Measurements from ENCODE around the gene NR2C2.

The NR2C2 gene

GRCh38 chr3:15023719-15024118 lies 76.3 kb downstream of the NR2C2 start:
- DNase-seq (ENCODE audit: low read depth) = no peak

DNA sequence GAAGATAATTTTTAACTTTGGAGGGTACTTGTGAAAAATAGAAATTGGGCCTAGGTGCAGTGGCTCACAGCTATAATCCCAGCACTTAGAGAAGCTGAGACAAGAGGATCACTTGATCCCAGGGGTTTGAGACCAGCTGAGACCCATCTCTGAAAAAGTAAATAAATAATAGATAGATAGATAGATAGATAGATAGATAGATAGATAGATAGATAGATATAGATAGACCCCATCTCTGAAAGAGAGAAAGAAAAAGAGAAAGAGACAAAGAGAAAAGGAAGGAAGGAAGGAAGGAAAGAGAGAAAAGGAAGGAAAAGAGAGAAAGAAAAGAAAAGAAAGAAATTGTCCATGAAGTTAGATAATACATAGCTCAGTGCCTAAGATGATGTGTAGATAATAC lies 82.2 kb downstream of the NR2C2 start:
- no peak for DNase-seq (ENCODE audit: low read depth)

- DNase-seq (ENCODE audit: low read depth) = no peak
Observed at GRCh38 chr3:15032650-15033049, 85.3 kb downstream of the NR2C2 start.

DNA sequence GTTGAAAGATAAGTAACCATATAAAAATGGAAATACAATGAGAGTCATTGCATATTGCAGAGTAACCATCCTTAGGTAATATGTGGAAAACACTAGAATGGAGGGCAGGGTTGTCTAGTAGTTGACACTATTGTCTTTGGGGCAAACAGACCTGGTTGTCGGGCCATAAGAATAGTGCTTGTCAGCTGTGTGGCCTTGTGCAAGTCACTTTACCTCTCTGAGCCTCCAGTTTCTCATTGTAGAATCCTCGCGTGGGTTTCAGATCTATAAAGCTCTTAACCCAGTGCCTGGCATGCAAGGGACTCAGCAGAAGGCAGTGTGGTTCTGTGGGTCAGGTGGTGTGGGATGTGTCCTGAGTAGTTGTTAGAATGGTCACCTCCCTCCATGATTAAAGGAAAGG lies 85.7 kb downstream of the NR2C2 start:
- no peak for DNase-seq (ENCODE audit: low read depth)

GRCh38 chr3:15038306-15038705 lies 90.9 kb downstream of the NR2C2 start:
- DNase-seq (ENCODE audit: low read depth) = no peak

DNA sequence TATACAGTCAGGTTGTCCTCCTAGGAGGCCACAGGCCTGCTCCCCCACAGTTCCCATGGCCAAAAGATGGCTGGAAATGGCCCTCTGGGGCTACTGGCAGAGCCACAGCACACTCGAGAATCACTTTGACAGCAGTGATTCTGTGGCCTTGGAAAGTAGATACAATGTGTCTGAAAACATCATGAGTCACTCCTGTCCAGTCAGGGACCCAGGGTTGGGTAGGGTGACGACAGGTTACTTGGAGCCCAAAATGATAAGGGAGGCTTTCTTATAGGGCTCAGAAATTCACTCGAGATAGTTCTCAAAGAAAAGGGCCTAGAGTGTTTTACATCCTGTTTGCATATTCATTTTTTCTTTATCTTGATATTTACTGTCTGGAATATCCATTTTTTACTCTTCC lies 93.5 kb downstream of the NR2C2 start:
- no peak for DNase-seq (ENCODE audit: low read depth)

DNA sequence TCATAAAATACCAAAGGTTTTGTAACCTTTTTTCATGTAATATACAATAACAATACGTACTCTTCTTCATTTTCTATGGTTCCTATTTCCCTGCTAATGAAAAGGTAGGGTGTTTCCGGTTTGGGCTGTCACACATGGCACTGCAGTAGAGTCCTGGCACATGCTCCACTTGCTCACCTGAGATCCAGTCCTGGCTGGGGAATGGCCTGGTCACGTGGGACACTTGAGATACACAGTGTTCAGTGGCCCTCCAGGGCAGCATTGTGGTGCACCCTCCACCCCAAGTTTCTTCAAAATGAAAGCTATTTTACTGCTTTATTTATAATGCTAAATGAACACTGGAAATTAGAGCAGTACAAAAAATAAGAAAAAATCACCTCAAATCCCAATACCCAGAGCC lies 94.6 kb downstream of the NR2C2 start:
- DNase-seq (ENCODE audit: low read depth) = no peak

GRCh38 chr3:15042936-15043335 lies 95.6 kb downstream of the NR2C2 start:
- DNase-seq (ENCODE audit: low read depth) = no peak

GRCh38 chr3:15043408-15044171 lies 96.2 kb downstream of the NR2C2 start:
- no peak for DNase-seq (ENCODE audit: low read depth)

- no peak for DNase-seq (ENCODE audit: low read depth)
Observed at GRCh38 chr3:15044326-15044725, 96.9 kb downstream of the NR2C2 start.

- DNase-seq (ENCODE audit: low read depth) = no peak
Observed at GRCh38 chr3:15045667-15046066, 98.3 kb downstream of the NR2C2 start.

GRCh38 chr3:15049584-15049983 lies 102.2 kb downstream of the NR2C2 start:
- DNase-seq (ENCODE audit: low read depth) = no peak

- DNase-seq (ENCODE audit: low read depth) = no peak
Observed at GRCh38 chr3:15050405-15051092, 103.2 kb downstream of the NR2C2 start.

DNA sequence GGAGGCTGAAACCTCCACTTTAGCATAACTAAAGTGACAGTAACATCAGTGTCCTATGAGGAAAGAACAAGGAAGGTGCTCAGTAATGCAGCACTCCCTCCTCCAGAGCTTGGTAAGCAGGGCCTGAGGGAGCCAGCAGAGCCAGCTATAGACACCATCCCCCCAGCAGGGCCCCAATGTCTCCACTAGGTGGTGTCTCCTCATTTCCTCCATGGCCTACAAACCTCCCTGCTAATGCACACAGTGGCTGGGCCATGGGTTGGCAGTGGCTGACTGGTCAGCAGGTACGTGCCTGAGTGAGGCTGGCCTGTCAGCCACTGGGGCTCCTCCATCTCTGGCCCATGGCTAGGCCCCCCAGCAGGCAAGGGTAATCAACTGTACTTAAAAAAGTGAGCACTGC lies 104.1 kb downstream of the NR2C2 start:
- DNase-seq (ENCODE audit: low read depth) = no peak

- DNase-seq (ENCODE audit: low read depth) = no peak
Observed at GRCh38 chr3:15052335-15053242, 105.2 kb downstream of the NR2C2 start.

DNA sequence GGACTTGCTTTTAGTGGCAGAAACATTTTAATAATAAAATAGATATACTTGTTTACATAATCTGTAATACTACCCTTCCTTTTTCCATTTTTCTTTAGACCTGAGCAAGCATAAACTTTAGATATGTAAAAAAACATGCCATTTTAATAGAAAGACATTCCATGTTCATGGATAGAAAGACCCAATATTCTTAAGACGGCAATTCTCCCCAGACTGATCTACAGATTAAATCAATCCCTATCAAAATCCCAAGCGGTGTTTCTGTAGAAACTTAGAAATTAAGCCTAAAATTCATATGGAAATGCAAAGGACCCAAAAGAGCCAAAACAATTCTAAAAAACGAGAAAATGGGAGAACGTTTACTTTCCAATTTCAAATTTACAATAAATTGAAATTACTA lies 106.2 kb downstream of the NR2C2 start:
- no peak for DNase-seq (ENCODE audit: low read depth)

- no peak for DNase-seq (ENCODE audit: low read depth)
Observed at GRCh38 chr3:15055019-15055557, 107.7 kb downstream of the NR2C2 start.

DNA sequence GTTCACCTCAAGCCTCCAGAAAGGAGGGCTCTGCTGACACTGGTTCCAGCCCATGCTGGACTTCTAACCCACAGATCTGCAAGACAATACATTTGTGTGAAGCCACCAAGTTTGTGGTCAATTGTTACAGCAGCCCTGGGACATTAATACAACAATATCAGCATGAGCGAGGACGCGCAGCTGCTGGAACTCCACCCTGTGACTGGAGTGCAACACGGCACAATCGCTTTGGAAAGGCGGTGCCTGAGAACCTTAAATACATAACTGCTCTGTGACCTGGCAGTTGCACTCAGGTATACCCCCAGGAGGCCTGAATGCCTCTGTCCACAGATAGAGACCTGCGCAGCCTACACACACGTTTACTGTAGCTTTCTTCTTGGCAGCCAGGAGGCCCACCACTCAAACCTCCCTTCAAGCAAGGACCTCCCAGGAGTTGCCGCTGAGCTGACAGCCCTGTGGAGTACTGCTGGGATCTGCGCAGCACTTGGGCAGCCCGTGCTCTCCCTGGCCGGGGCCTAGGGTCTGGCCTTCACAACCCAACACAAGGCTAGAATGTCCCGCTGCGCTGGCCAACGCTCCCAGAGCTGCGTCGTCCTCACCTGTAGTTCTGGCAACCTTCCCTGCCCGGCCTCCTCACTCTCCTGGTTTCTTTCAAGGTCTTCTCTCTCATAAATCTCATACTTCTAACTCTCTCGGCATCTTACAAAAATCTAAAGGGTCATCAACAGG lies 109.5 kb downstream of the NR2C2 start:
- no peak for DNase-seq (ENCODE audit: low read depth)

DNA sequence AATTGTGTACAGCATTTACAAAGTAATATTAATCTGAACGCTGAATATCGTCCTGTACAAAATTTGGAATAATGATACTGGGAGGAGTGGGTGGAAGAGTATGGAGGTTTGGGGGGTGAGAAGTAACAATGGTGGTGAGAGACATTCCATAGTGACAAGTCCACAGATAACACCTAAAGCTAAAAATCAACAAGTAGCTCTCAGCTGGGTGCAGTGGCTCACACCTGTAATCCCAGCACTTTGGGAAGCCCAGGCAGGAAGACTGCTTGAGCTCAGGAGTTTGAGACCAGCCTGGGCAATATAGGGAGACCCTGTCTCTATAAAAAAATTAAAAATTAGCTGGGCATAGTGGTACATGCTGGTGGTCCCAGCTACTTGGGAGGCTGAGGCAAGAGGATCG lies 112.6 kb downstream of the NR2C2 start:
- DNase-seq (ENCODE audit: low read depth) = no peak

- DNase-seq (ENCODE audit: low read depth) = no peak
Observed at GRCh38 chr3:15063238-15063637, 115.9 kb downstream of the NR2C2 start.

GRCh38 chr3:15063656-15064286 lies 116.4 kb downstream of the NR2C2 start:
- no peak for DNase-seq (ENCODE audit: low read depth)
